NB4 (cell line): Measurements from ENCODE around the gene PDE5A.
A peak's percentile ranks its signal among the peaks of the same experiment; 100 is the strongest.

Experiments
- DNase-seq: peaks from one replicate; pipeline ENCODE4 v3.0.0; 2010; ENCODE audit warnings: low read depth
- H3K4me3 ChIP-seq: one replicate; pipeline ENCODE4 v1.5.1; 2011; ENCODE audit warnings: mild to moderate bottlenecking, low read depth, low read length, moderate library complexity
- CTCF ChIP-seq: IDR thresholded peaks from one replicate; pipeline ENCODE4 v1.5.1; 2012; ENCODE audit warnings: low read depth, low read length
- MAX ChIP-seq: IDR thresholded peaks from 2 replicates; pipeline ENCODE4 v1.6.1; 2011; ENCODE audit warnings: low read depth, low read length
- MYC ChIP-seq: IDR thresholded peaks from 2 replicates; pipeline ENCODE4 v1.6.1; 2011; ENCODE audit warnings: low read depth, low read length
- POLR2A ChIP-seq: IDR thresholded peaks from 2 replicates; pipeline ENCODE4 v1.6.1; 2011; ENCODE audit warnings: mild to moderate bottlenecking; ENCODE audit not compliant: insufficient read length; ENCODE audit errors: extremely low read depth

The PDE5A gene

GRCh38 chr4:119559044-119559647 lies 69.5 kb downstream of the PDE5A start:
- no peak overlapping the region for H3K4me3 ChIP-seq
- DNase-seq, result peak; percentile 49
- TF ChIP-seq POLR2A (no peak), CTCF (no peak), MYC (no peak), MAX (no peak)

- DNase-seq, result no peak
- H3K4me3 ChIP-seq, result no peak overlapping the region
- TF ChIP-seq CTCF, result no peak
- no peak for TF ChIP-seq POLR2A
- TF ChIP-seq MYC, result no peak
- TF ChIP-seq MAX, result no peak
Observed at GRCh38 chr4:119550857-119551532, 77.6 kb downstream of the PDE5A start.

- no peak for DNase-seq
- no peak for TF ChIP-seq MAX
- H3K4me3 ChIP-seq, result no peak overlapping the region
Observed at GRCh38 chr4:119549639-119550038, 79.0 kb downstream of the PDE5A start.

- no peak overlapping the region for H3K4me3 ChIP-seq
- no peak for TF ChIP-seq CTCF
- TF ChIP-seq MYC, result no peak
- TF ChIP-seq POLR2A, result no peak
- TF ChIP-seq MAX, result no peak
- DNase-seq, result no peak
Observed at GRCh38 chr4:119543779-119544178, 84.8 kb downstream of the PDE5A start.

- no peak for DNase-seq
- no peak overlapping the region for H3K4me3 ChIP-seq
- no peak for TF ChIP-seq MYC
- no peak for TF ChIP-seq MAX
- TF ChIP-seq CTCF, result no peak
- no peak for TF ChIP-seq POLR2A
Observed at GRCh38 chr4:119543187-119543586, 85.4 kb downstream of the PDE5A start.

GRCh38 chr4:119540249-119540648 lies 88.4 kb downstream of the PDE5A start:
- H3K4me3 ChIP-seq, result no peak overlapping the region
- DNase-seq, result no peak
- no peak for TF ChIP-seq CTCF
- TF ChIP-seq MAX, result no peak
- TF ChIP-seq POLR2A, result no peak
- no peak for TF ChIP-seq MYC
